Upper lobe of left lung (tissue), 6 donors: ENCODE results near the gene ADIPOR2. TPM values are rescaled to one million over a fixed set of nuclear protein-coding genes. Genes with fewer than 3 reads are reported as not detected.

Experiments
- ATAC-seq, 2 donors: fragments of 200-7000 bp; cut with Tn5 transposase; one replicate each; pipeline ENCODE4 v1.9.1; 2022; ENCODE audit warnings: mild to moderate bottlenecking in 2 of 2, moderate library complexity in 2 of 2; ENCODE audit not compliant: low FRiP score in 2 of 2
- DNase-seq, 2 donors: peaks; one replicate each; pipeline ENCODE4 v3.0.0-alpha.2; 2019 to 2020
- H3K27ac ChIP-seq, 4 donors: fragments of 200-600 bp; sonication (generic); one replicate each; pipeline ENCODE4 v1.5.1; 2016 to 2019
- H3K27me3 ChIP-seq, 4 donors: fragments of 200-600 bp; sonication (generic); one replicate each; pipeline ENCODE4 v1.5.1; 2017 to 2019
- H3K36me3 ChIP-seq, 4 donors: fragments of 200-600 bp; sonication (generic); one replicate each; pipeline ENCODE4 v1.5.1; 2016 to 2019
- H3K4me1 ChIP-seq, 4 donors: fragments of 200-600 bp; sonication (generic); one replicate each; pipeline ENCODE4 v1.5.1; 2018 to 2019
- H3K4me3 ChIP-seq, 4 donors: fragments of 200-600 bp; sonication (generic); one replicate each; pipeline ENCODE4 v1.5.1; 2017 to 2019; ENCODE audit warnings: mild to moderate bottlenecking in 2 of 4, moderate library complexity in 1 of 4
- H3K9me3 ChIP-seq, 4 donors: fragments of 200-600 bp; sonication (generic); one replicate each; pipeline ENCODE4 v1.5.1; 2018 to 2019
- EP300 ChIP-seq, 4 donors: sonication (generic); formaldehyde crosslinking; IDR thresholded peaks; one replicate each; pipeline ENCODE4 v1.5.1; 2017; ENCODE audit warnings: antibody characterized with exemption in 4 of 4, control low read depth in 2 of 4
- POLR2A ChIP-seq, 4 donors: fragments of 450-650 bp; IDR thresholded peaks; one replicate each; pipeline ENCODE4 v1.5.1; 2016 to 2017; ENCODE audit warnings: antibody characterized with exemption in 4 of 4, mild to moderate bottlenecking in 2 of 4
- POLR2AphosphoS5 ChIP-seq, 2 donors: sonication (generic); formaldehyde crosslinking; IDR thresholded peaks; one replicate each; pipeline ENCODE4 v1.5.1; 2017; ENCODE audit warnings: antibody characterized with exemption in 2 of 2
- WGBS, 2 donors: methylation state at CpG; one replicate each; pipeline ENCODE4 v1.1.5; 2017 to 2018; 5-methylcytosine and 5-hydroxymethylcytosine counted together
- total RNA-seq, 6 donors: library from RNA; depleted of rRNA in 4 of 6; stranded (reverse); fragments of >200 nt in 4 of 6; gene quantifications; one replicate each; pipeline versions ENCODE4 v1.1.0 to v1.2.1, GENCODE V29; 2016 to 2021
- TF ChIP-seq, protein P1 (sequence below), 6 experiments: fragments of 450-650 bp in 4 of 6; fragments of 200-600 bp in 2 of 6; sonication (generic) in 2 of 6; IDR thresholded peaks; one replicate each; pipeline ENCODE4 v1.5.1; 2016 to 2019; ENCODE audit warnings: antibody characterized with exemption in 6 of 6
- donor health status: DM: no; HTN: no; CAD: no; lungs with moderate emphysema.
- donor health status: DM: no; HTN: yes; CAD: no; lungs with severe emphysema.

Gene ADIPOR2
- total RNA-seq, 6 donors from 2014 or later = 45.1 to 82.3 (median 68.6) TPM

DNA sequence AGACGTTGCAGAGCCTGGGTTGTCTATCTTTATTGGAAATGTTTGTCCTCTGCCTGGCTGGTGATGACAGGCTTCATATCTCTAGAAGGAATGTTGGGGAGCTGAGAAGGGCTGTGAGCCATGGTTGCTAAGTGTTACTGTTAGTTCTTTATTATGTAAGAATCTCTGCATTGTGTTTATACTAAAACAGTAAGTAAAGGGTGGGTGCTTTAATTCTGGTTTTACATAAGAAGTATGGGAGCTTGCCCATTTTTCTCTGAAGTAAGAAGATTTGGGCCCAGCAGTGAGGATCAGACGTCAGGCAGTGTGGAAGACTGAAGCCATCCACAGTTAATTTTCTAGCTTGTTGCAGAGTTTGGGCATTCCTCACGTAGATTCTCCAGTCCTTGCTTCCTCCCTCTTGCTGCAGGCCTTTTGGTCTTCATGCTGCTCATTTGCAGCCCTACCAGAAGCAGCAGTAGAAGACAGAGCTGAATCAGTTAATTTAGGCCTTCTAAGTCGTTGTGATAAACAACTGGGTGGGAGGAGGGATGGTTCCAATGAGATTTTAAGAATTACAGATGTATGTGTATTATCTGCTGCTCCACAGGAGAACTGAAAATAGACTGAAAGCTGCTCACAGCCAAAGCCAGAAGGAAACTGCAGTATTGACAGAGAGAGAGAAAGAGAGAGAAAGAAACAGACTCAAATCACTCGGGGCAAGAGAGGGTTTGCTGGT is 40.5 kb upstream of the ADIPOR2 start:
- ATAC-seq (no peak), DNase-seq (no peak)
- WGBS, 2 donors = 38 to 43% methylated on average over 5 of the region's 5 CpGs
- Histone ChIP-seq H3K36me3 (peaks cover 0 to 4% (median 0%) of the 10 kb centered on the region in 4 donors), H3K27ac (no peak overlapping the region), H3K4me3 (no peak overlapping the region), H3K4me1 (peaks cover 0 to 7% (median 3%) of the 10 kb centered on the region in 4 donors), H3K9me3 (no peaks in the 10 kb centered on the region), H3K27me3 (no peaks in the 10 kb centered on the region)
- TF ChIP-seq, protein P1, sequence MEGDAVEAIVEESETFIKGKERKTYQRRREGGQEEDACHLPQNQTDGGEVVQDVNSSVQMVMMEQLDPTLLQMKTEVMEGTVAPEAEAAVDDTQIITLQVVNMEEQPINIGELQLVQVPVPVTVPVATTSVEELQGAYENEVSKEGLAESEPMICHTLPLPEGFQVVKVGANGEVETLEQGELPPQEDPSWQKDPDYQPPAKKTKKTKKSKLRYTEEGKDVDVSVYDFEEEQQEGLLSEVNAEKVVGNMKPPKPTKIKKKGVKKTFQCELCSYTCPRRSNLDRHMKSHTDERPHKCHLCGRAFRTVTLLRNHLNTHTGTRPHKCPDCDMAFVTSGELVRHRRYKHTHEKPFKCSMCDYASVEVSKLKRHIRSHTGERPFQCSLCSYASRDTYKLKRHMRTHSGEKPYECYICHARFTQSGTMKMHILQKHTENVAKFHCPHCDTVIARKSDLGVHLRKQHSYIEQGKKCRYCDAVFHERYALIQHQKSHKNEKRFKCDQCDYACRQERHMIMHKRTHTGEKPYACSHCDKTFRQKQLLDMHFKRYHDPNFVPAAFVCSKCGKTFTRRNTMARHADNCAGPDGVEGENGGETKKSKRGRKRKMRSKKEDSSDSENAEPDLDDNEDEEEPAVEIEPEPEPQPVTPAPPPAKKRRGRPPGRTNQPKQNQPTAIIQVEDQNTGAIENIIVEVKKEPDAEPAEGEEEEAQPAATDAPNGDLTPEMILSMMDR (IDR thresholded peaks at IDR 0.05) = no peak
- no peak for TF ChIP-seq POLR2A (IDR thresholded peaks at IDR 0.05)
- TF ChIP-seq EP300 (IDR thresholded peaks at IDR 0.05) = no peak

DNA sequence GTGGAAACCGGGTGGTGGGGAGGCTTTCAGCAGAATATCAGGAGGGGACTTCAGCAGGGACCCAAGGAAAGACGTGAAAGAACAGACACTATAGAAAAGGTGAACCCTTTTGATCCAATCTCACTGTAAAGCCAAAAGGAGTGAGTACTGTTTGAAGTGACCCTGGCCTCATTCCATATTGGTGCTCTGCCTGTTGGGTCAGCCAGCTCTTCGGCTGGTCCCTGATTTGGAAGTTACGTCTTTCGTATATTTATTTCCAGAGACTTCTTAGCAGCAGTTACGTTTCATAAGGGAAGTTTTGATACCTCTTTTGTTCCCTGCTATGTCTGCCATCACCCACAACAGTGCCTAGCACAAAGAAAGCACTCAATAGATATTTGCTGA is 39.9 kb upstream of the ADIPOR2 start:
- no peaks in the 10 kb centered on the region for H3K27me3 ChIP-seq
- no peak overlapping the region for H3K27ac ChIP-seq
- no peak overlapping the region for H3K4me3 ChIP-seq
- ATAC-seq = no peak
- peaks cover 0 to 4% (median 0%) of the 10 kb centered on the region in 4 donors for H3K36me3 ChIP-seq
- H3K4me1 ChIP-seq = peaks cover 0 to 7% (median 3%) of the 10 kb centered on the region in 4 donors
- H3K9me3 ChIP-seq = no peaks in the 10 kb centered on the region
- DNase-seq = no peak
- WGBS, 2 donors = 60 to 77% methylated on average over 6 of the region's 6 CpGs
- no peak for TF ChIP-seq POLR2AphosphoS5 (IDR thresholded peaks at IDR 0.05)
- TF ChIP-seq POLR2A (IDR thresholded peaks at IDR 0.05) = no peak
- TF ChIP-seq, protein P1 (IDR thresholded peaks at IDR 0.05) = no peak
- TF ChIP-seq EP300 (IDR thresholded peaks at IDR 0.05) = no peak

DNA sequence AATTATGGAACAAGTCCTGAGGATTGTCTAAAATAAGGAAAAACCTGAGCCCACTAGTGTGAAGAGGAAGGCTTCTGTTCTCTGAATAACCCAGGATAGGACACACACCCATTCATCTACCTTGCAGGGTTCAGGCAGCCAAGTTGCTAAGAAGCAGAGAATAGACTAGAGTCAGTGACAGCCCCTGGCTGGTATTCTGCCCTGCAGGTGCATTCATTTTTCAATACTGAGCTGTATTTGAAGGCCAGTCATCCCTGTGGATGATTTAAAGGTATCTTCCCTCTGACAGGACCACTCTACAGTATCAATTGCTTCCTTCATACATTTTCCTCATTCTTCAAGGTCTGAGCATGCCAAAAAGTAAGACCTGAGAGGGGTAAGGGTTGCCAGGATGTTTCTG is 38.9 kb upstream of the ADIPOR2 start:
- TF ChIP-seq POLR2A (IDR thresholded peaks at IDR 0.05) = no peak
- TF ChIP-seq EP300 (IDR thresholded peaks at IDR 0.05) = no peak
- no peak for TF ChIP-seq POLR2AphosphoS5 (IDR thresholded peaks at IDR 0.05)
- TF ChIP-seq, protein P1 (IDR thresholded peaks at IDR 0.05) = no peak
- H3K27ac ChIP-seq = no peak overlapping the region
- DNase-seq (no peak), ATAC-seq (no peak)
- no peaks in the 10 kb centered on the region for H3K27me3 ChIP-seq
- H3K36me3 ChIP-seq = no peaks in the 10 kb centered on the region
- no peaks in the 10 kb centered on the region for H3K9me3 ChIP-seq
- no peak overlapping the region for H3K4me3 ChIP-seq
- peaks cover 0 to 9% (median 3%) of the 10 kb centered on the region in 4 donors for H3K4me1 ChIP-seq

DNA sequence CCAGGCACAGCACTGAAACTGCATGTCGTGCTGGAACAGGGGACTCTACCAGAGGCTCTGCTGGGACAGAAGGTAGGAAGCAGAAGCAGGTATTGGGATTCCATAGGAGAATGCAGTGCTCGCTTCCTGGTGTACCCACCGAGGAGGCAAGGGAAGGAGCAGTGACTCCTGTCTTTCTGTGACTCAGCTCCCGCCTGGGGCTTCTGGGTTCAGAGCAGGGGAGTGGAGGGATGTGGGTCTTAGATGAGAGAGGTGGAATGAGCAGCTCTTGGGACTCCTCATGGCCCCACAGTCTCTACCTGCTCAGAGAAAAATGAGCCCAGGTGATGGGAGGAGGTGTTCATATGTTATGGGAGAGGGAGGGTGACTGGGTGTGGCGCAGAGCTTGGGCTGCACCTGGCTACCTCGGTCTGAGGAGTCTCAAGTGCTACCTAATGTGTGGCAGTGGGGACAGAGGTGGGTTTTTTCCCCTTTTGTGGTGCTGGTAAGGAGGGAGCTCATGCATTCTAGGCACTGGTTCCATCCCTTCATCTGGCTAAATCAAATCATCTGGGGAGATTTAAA is 35.6 kb upstream of the ADIPOR2 start:
- no peak overlapping the region for H3K4me3 ChIP-seq
- TF ChIP-seq EP300 (IDR thresholded peaks at IDR 0.05) (no peak), POLR2A (IDR thresholded peaks at IDR 0.05) (no peak), POLR2AphosphoS5 (IDR thresholded peaks at IDR 0.05) (no peak)
- TF ChIP-seq, protein P1 (IDR thresholded peaks at IDR 0.05) = no peak
- H3K4me1 ChIP-seq = peaks cover 24 to 41% (median 30%) of the 10 kb centered on the region in 4 donors
- no peaks in the 10 kb centered on the region for H3K9me3 ChIP-seq
- 89 to 90% methylated on average over 6 of the region's 6 CpGs for WGBS, 2 donors
- no peaks in the 10 kb centered on the region for H3K36me3 ChIP-seq
- no peak overlapping the region for H3K27ac ChIP-seq
- no peak for ATAC-seq
- DNase-seq = no peak
- no peaks in the 10 kb centered on the region for H3K27me3 ChIP-seq
